Measurements from ENCODE around the gene GIMAP6. TPM values are rescaled to one million over a fixed set of nuclear protein-coding genes. Genes with fewer than 3 reads are reported as not detected.
"Not testable (repeated sequence)": the region's sequence is repeated elsewhere in the genome, so short reads cannot be mapped to it uniquely, and the experiment has no call there.

Gene GIMAP6
- total RNA-seq, 2 donors from 2014 or later = 35.1 to 41.6 TPM

GRCh38 chr7:150595361-150595760, 36.8 kb downstream of the GIMAP6 start:
- H3K27ac Mint-ChIP-seq = peak overlapping the region; percentile 74
- peaks cover 38% of the 10 kb centered on the region for H3K4me1 Mint-ChIP-seq (ENCODE audit: low read depth)
- no peaks in the 10 kb centered on the region for H3K27me3 Mint-ChIP-seq (ENCODE audit: low read depth)
- ATAC-seq (replicated peaks in 1 of 2) (no peak), DNase-seq (no peak)
- H3K4me3 Mint-ChIP-seq = peak overlapping the region in 1 of 2 donors; percentile 12
- H3K36me3 Mint-ChIP-seq (ENCODE audit: insufficient read depth in 2 of 2) = peaks cover 47 to 68% of the 10 kb centered on the region in 2 donors
- peaks cover 25 to 27% of the 10 kb centered on the region in 2 donors for H3K9me3 Mint-ChIP-seq

GRCh38 chr7:150594805-150595204, 37.4 kb downstream of the GIMAP6 start:
- Mint-ChIP-seq H3K27ac (peak overlapping the region; percentile 74), H3K27me3 (ENCODE audit: low read depth) (no peaks in the 10 kb centered on the region), H3K36me3 (ENCODE audit: insufficient read depth in 2 of 2) (peaks cover 45 to 66% of the 10 kb centered on the region in 2 donors), H3K4me3 (peak overlapping the region in 1 of 2 donors; percentile 12), H3K4me1 (ENCODE audit: low read depth) (peaks cover 34% of the 10 kb centered on the region), H3K9me3 (peaks cover 26 to 27% of the 10 kb centered on the region in 2 donors)
- ATAC-seq (replicated peaks in 1 of 2) (no peak), DNase-seq (no peak)

GRCh38 chr7:150587551-150587950, 44.6 kb downstream of the GIMAP6 start:
- H3K27me3 Mint-ChIP-seq (ENCODE audit: low read depth) = no peaks in the 10 kb centered on the region
- DNase-seq = no peak
- peak overlapping the region; percentile 16 for H3K27ac Mint-ChIP-seq
- peaks cover 19 to 29% of the 10 kb centered on the region in 2 donors for H3K9me3 Mint-ChIP-seq
- peaks cover 29 to 31% of the 10 kb centered on the region in 2 donors for H3K36me3 Mint-ChIP-seq (ENCODE audit: insufficient read depth in 2 of 2)
- no peak for ATAC-seq (replicated peaks in 1 of 2)
- peak overlapping the region in 1 of 2 donors; percentile 57 for H3K4me3 Mint-ChIP-seq
- peaks cover 29% of the 10 kb centered on the region for H3K4me1 Mint-ChIP-seq (ENCODE audit: low read depth)

- Mint-ChIP-seq H3K4me3 (peak overlapping the region; percentile 57 to 74), H3K27ac (peak overlapping the region; percentile 16), H3K36me3 (ENCODE audit: insufficient read depth in 2 of 2) (peaks cover 24% of the 10 kb centered on the region in 2 donors), H3K27me3 (ENCODE audit: low read depth) (no peaks in the 10 kb centered on the region), H3K4me1 (ENCODE audit: low read depth) (peaks cover 30% of the 10 kb centered on the region), H3K9me3 (peaks cover 13 to 23% of the 10 kb centered on the region in 2 donors)
- DNase-seq = no peak
- ATAC-seq (replicated peaks in 1 of 2) = peak; percentile 54 to 56
Observed at GRCh38 chr7:150586785-150587152, 45.4 kb downstream of the GIMAP6 start.

GRCh38 chr7:150586068-150586784, 46.0 kb downstream of the GIMAP6 start:
- ATAC-seq (replicated peaks in 1 of 2) = peak; percentile 86 to 88
- H3K27me3 Mint-ChIP-seq (ENCODE audit: low read depth) = no peaks in the 10 kb centered on the region
- peaks cover 33% of the 10 kb centered on the region for H3K4me1 Mint-ChIP-seq (ENCODE audit: low read depth)
- H3K36me3 Mint-ChIP-seq (ENCODE audit: insufficient read depth in 2 of 2) = peaks cover 21 to 22% of the 10 kb centered on the region in 2 donors
- DNase-seq = peak in 1 of 2 donors; percentile 27
- peak overlapping the region; percentile 57 to 74 for H3K4me3 Mint-ChIP-seq
- H3K27ac Mint-ChIP-seq = peak overlapping the region; percentile 16
- peaks cover 11 to 20% of the 10 kb centered on the region in 2 donors for H3K9me3 Mint-ChIP-seq

- Mint-ChIP-seq H3K27ac (peak overlapping the region; percentile 78), H3K36me3 (ENCODE audit: insufficient read depth in 2 of 2) (peaks cover 22 to 25% of the 10 kb centered on the region in 2 donors), H3K4me1 (ENCODE audit: low read depth) (peaks cover 40% of the 10 kb centered on the region), H3K9me3 (peaks cover 16 to 17% of the 10 kb centered on the region in 2 donors), H3K4me3 (peak overlapping the region in 1 of 2 donors; percentile 61), H3K27me3 (ENCODE audit: low read depth) (no peaks in the 10 kb centered on the region)
- ATAC-seq (replicated peaks in 1 of 2) = no peak
- no peak for DNase-seq
Observed at GRCh38 chr7:150585199-150585598, 47.0 kb downstream of the GIMAP6 start.

- Mint-ChIP-seq H3K9me3 (peaks cover 23 to 30% of the 10 kb centered on the region in 2 donors), H3K4me1 (ENCODE audit: low read depth) (peaks cover 25% of the 10 kb centered on the region), H3K27ac (peak overlapping the region; percentile 94), H3K36me3 (ENCODE audit: insufficient read depth in 2 of 2) (peaks cover 40 to 47% of the 10 kb centered on the region in 2 donors), H3K4me3 (peak overlapping the region in 1 of 2 donors; percentile 73), H3K27me3 (ENCODE audit: low read depth) (no peaks in the 10 kb centered on the region)
- DNase-seq (no peak), ATAC-seq (replicated peaks in 1 of 2) (peak; percentile 88 to 89)
Observed at GRCh38 chr7:150580638-150581394, 51.4 kb downstream of the GIMAP6 start.

GRCh38 chr7:150579979-150580637, 52.1 kb downstream of the GIMAP6 start:
- peaks cover 25 to 31% of the 10 kb centered on the region in 2 donors for H3K9me3 Mint-ChIP-seq
- peak overlapping the region in 1 of 2 donors; percentile 73 for H3K4me3 Mint-ChIP-seq
- DNase-seq; H3K27me3 Mint-ChIP-seq (ENCODE audit: low read depth); ATAC-seq (replicated peaks in 1 of 2): not testable (repeated sequence)
- peak overlapping the region; percentile 94 for H3K27ac Mint-ChIP-seq
- H3K36me3 Mint-ChIP-seq (ENCODE audit: insufficient read depth in 2 of 2) = peaks cover 45 to 54% of the 10 kb centered on the region in 2 donors
- H3K4me1 Mint-ChIP-seq (ENCODE audit: low read depth) = peaks cover 18% of the 10 kb centered on the region

Other genes starting within 250 kb of the GIMAP6 start
- gene GIMAP8, start 181.8 kb downstream of the GIMAP6 start, total RNA-seq = 10 to 100 TPM; 10.2 to 13.1 TPM
- 10 to 100 TPM; 45.1 to 50.7 TPM for gene GIMAP7, start 117.5 kb downstream of the GIMAP6 start, total RNA-seq
- 100 to 1,000 TPM; 114 to 156 TPM for gene GIMAP4, start 65.0 kb downstream of the GIMAP6 start, total RNA-seq
- gene GIMAP2, start 53.3 kb upstream of the GIMAP6 start, total RNA-seq = 10 to 100 TPM; 47.8 to 59.4 TPM
- 1 to 10 TPM; 5.5 to 9.3 TPM for gene GIMAP1, start 84.2 kb upstream of the GIMAP6 start, total RNA-seq
- gene GIMAP5, start 105.0 kb upstream of the GIMAP6 start, total RNA-seq = 10 to 100 TPM; 43.5 to 50.5 TPM
- not detected for gene TMEM176B, start 168.0 kb upstream of the GIMAP6 start, total RNA-seq
- under 1 TPM; 0.24 to 0.30 TPM for gene TMEM176A, start 168.4 kb upstream of the GIMAP6 start, total RNA-seq
- not detected for gene AOC1, start 220.1 kb upstream of the GIMAP6 start, total RNA-seq

Data from activated T-cell treated with anti-CD3 and anti-CD28 coated beads, Interleukin-2, amount 50 U/mL, for 72 hours (primary cell).